ENCODE data around the gene DDX56. TPM values are rescaled to one million over a fixed set of nuclear protein-coding genes. Genes with fewer than 3 reads are reported as not detected.
A peak's percentile ranks its signal among the peaks of the same experiment; 100 is the strongest.

The DDX56 gene
- total and polyA plus RNA-seq, 2 of the 4 experiments (the other 2 are of a cell fraction), result 59.4 to 67.7 TPM

GRCh38 chr7:44607141-44608068 lies 33.7 kb upstream of the DDX56 start:
- no peaks in the 10 kb centered on the region for H3K36me3 ChIP-seq (ENCODE audit: control insufficient read depth, insufficient read depth, low read length)
- ATAC-seq (ENCODE audit: low read depth), result no peak
- H2BK5ac ChIP-seq (ENCODE audit: low read depth, low read length, poor library complexity, severe bottlenecking), result peak overlapping the region; percentile 84
- WGBS, 2 experiments (ENCODE audit: extremely low coverage in 2 of 2, insufficient read length in 1 of 2), result 94% methylated on average over 13 of the region's 35 CpGs; no CpG with 5 or more reads in 1 of the 2 experiments
- H3K4ac ChIP-seq (ENCODE audit: low read depth, low read length), result peak overlapping the region; percentile 85
- CTCF ChIA-PET, result interaction anchor here (0.5 kb wide), 1 partner anchor 14 kb away, joined by 3 read pairs; no protein-coding TSS in a partner anchor
- H3K27me3 ChIP-seq (ENCODE audit: control insufficient read depth, insufficient read depth, low read length), result no peaks in the 10 kb centered on the region
- no peaks in the 10 kb centered on the region for H3K9me3 ChIP-seq (ENCODE audit: control insufficient read depth, insufficient read depth, low read length)
- dilution Hi-C loops (cut with HindIII; ENCODE audit: low sequenced_read_pairs, unreplicated experiment) (no loop called here), in situ Hi-C loops (cut with MboI; ENCODE audit: low sequenced_read_pairs) (no loop called here), intact Hi-C loops (cut with micrococcal nuclease) (loop anchor here (2.0 to 5.0 kb wide), 3 partner anchors 141 to 240 kb away; partner anchors contain the start of genes H2AZ2, PPIA and ZMIZ2)
- POLR2A ChIA-PET (ENCODE audit: unreplicated experiment), result interaction anchor here (1.9 kb wide), 1 partner anchor 142 kb away, joined by 6 read pairs; no protein-coding TSS in a partner anchor
- H2BK15ac ChIP-seq (ENCODE audit: low read depth, low read length), result no peak overlapping the region
- no peak overlapping the region for H2BK20ac ChIP-seq (ENCODE audit: low read depth, low read length)
- H3K9ac ChIP-seq (ENCODE audit: low read depth, low read length), result peak overlapping the region; percentile 79
- peak overlapping the region; percentile 74 for H4K5ac ChIP-seq (ENCODE audit: low read depth, low read length)
- H4K91ac ChIP-seq (ENCODE audit: insufficient read depth, low read depth, low read length), result peak overlapping the region; percentile 78
- peak overlapping the region; percentile 56 for H3K14ac ChIP-seq (replicated peaks; ENCODE audit: low read depth, low read length)
- H3K18ac ChIP-seq (ENCODE audit: low read depth, low read length), result peak overlapping the region; percentile 35
- H3K79me1 ChIP-seq (ENCODE audit: low read depth in 1 of 2, low read length in 2 of 2), result peaks cover 6 to 32% of the 10 kb centered on the region in 2 experiments; a peak in 3 of 4 replicates
- peak overlapping the region; percentile 83 for H3K4me2 ChIP-seq (ENCODE audit: low read depth, low read length)
- peak overlapping the region; percentile 58 to 76; a peak in 3 of 4 replicates for H4K8ac ChIP-seq (ENCODE audit: low read depth in 2 of 2, low read length in 2 of 2)
- peak overlapping the region; percentile 57; the same call in 1 of the 2 replicates for H3K23ac ChIP-seq (ENCODE audit: low read depth, low read length)
- H2AK5ac ChIP-seq (ENCODE audit: low read depth, low read length), result peak overlapping the region; percentile 94
- no peaks in the 10 kb centered on the region for H3K4me1 ChIP-seq (ENCODE audit: control insufficient read depth, insufficient read depth, low read length)
- peak overlapping the region; percentile 76 for H3K27ac ChIP-seq (ENCODE audit: insufficient read depth, low read length)
- BruUV-seq (replicated peaks), result no TSS peak
- 0 out of 2 replicates have a peak, but pooled peaks cover 4% of the 10 kb centered on the region for H4K20me1 ChIP-seq (ENCODE audit: insufficient read depth, low read length)
- peak overlapping the region; percentile 38 for H2BK120ac ChIP-seq (ENCODE audit: low read depth, low read length)
- H2AK9ac ChIP-seq (replicated peaks; ENCODE audit: low read depth, low read length, poor library complexity), result peak overlapping the region; percentile 94
- H3K9me1 ChIP-seq (ENCODE audit: insufficient read depth, low read length), result no peaks in the 10 kb centered on the region; the same call in 1 of the 2 replicates
- H2AFZ ChIP-seq (replicated peaks; ENCODE audit: low read length, poor library complexity), result peak overlapping the region; percentile 99
- peak overlapping the region; percentile 85 for H3K4me3 ChIP-seq (ENCODE audit: insufficient read depth, low read depth, low read length)
- DNase-seq, result no peak
- TF ChIP-seq BHLHE40 (IDR thresholded peaks at IDR 0.05; ENCODE audit: low read depth, low read length) (no peak), POLR2A (IDR thresholded peaks at IDR 0.05; ENCODE audit: low read depth, low read length) (no peak)
- TF ChIP-seq, protein P1, sequence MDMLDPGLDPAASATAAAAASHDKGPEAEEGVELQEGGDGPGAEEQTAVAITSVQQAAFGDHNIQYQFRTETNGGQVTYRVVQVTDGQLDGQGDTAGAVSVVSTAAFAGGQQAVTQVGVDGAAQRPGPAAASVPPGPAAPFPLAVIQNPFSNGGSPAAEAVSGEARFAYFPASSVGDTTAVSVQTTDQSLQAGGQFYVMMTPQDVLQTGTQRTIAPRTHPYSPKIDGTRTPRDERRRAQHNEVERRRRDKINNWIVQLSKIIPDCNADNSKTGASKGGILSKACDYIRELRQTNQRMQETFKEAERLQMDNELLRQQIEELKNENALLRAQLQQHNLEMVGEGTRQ (IDR thresholded peaks at IDR 0.05; ENCODE audit: low read depth, low read length), result no peak
- H3K56ac ChIP-seq (ENCODE audit: extremely low read depth, insufficient read depth, low read length), result peak overlapping the region; percentile 1; the same call in 1 of the 2 replicates
